NCI-H748 (cell line): ENCODE results near the gene PICK1.
"Not testable (repeated sequence)": the region's sequence is repeated elsewhere in the genome, so short reads cannot be mapped to it uniquely, and the experiment has no call there.

Experiments used
- DNase-seq: peaks from one replicate; lab custom pipeline; 2025; ENCODE audit not compliant: unreplicated experiment; lab: John Stamatoyannopoulos, UW

PICK1 gene

DNA sequence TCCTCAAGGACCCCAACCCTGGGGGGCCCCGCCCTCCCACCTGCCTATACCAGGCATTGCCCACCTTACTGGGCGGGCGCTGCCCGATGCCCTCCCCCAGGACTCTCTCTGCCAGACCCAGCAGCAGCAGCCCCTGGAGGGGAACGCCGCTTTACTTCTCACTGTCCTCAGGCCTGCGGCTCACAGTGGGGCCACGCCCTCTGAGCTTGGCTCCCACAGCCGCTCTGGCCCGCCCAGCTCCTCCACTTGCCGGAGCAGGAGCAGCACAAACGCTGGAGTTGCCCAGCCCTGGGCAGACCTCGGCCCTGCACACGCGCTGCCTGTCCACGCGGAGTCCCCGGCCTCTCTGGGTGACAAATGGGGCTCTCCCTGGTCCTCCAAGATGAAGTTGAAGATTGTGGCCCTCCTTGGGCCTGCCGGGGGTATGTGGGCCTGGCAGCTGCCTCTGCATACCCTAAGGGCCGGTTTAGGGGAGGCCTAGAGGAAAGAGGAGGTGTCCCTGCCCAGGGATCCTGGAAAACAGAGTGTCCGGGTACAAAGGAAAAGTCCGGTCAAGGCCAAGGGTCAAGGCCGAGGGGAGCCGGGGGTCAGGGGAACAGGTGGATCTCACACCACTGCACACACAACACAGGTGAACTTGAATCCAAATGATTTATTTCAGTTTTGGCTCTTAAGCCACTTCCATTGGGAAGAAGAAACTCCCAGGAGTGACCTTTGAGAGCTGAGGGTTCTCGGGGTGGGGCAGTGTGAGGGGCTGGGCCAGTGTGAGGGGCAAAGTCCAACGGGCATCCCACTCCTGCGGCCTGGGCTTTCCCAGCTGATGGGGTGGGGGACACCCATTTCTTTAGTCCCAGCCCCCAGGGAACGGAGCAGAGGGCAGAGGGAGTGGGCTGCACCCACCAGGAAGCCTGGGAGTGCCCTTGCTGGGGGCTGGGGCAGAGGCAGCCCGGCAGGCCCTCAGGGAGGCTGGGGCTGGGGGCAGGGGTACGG, 54.0 kb downstream of the PICK1 start:
- DNase-seq = no peak

DNA sequence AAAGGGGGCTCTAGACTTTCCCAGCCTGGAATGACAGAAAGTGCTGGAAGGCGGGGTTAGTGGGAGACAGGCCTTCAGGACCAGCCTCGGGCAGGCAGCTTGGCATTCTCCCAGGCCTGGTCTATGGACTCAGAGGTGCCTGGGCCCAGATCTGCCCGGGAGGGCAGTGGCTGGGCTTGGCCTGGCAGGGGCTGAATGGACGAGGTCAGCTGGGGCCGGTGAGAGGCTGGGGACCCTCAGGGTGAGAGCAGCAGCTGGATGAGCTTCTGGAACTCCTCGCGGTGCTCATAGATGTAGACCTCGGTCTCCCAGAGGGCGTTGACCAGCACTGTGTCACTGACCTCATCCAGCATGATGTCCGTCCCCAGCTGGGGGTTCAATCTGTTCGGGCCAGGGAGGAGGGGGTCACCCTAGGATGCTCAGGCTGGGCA, 54.7 kb downstream of the PICK1 start:
- DNase-seq = no peak

DNA sequence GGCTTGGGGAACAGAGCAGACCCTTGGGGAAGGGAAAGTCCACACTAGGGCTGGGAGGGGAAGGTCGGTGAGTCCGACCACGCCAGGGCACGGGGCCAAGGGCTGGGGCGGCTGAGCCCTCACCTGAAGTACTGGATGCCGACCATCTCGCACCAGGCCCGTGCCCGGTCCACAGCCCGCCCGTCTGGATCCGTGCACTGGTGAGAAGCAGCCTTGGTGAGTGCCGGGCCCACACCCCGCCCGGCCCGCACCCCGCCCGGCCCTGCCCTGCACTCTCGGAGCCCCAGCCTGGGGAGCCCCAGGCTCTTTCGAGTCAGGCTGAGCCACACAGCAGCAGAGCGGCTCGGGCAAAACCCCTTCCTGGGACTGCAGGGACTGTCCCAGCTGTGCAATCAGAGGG, 55.2 kb downstream of the PICK1 start:
- DNase-seq = no peak

GRCh38 chr22:38114484-38115398, 57.5 kb downstream of the PICK1 start:
- peak; percentile 58 for DNase-seq

DNA sequence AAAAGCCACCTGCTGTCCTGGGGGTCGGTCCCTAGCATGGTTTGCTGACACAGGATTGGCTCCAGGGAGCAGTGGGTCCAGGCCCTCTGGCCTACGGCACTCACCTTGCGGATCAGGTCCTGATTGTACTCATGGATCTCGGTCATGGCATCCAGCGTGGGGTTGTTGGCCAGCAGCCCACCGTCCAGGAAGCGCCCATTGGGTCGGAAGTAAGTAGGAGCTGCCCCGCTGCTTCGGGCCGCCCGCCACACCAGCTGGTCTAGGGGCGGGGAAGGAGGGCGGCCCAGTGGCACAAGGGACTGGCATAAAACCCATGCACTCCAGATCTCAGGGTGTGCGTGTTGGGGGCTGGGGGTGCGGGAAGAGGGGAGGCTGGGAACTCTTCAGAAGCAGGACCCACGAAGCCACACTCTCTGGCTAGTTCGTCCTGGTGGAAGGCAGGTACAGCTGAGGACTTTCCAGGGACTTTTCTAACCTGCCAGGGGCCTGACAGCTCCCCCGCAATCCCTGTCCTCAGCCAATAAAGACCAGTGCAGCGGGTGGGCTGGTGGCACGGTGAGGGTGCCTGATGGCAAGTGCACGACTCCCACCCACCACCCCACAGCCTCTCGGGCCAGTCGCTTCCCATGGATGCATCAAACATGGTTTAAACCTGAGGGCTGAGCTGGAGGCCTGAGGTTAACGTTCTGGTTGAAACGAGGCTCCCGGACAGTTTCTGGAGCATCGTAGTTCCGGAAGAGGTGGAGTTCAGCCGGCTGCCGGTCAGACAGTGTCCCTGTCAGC, 58.4 kb downstream of the PICK1 start:
- DNase-seq = no peak

DNA sequence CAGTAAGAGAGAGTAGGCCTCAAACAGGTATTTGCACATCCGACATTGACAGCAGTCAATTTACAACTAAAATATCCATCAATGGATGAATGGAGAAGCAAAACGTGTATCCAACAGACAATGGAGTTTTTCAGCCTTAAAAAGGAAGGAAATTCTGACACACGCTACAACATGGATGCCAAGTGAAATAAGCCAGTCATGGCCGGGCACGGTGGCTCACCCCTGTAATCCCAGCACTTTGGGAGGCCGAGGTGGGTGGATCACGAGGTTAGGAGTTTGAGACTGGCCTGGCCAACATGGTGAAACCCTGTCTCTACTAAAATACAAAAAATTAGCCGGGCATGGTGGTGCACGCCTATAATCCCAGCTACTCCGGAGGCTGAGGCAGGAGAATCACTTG, 60.4 kb downstream of the PICK1 start:
- DNase-seq = not testable (repeated sequence)

- DNase-seq = no peak
Observed at GRCh38 chr22:38118182-38118581, 61.0 kb downstream of the PICK1 start.

DNA sequence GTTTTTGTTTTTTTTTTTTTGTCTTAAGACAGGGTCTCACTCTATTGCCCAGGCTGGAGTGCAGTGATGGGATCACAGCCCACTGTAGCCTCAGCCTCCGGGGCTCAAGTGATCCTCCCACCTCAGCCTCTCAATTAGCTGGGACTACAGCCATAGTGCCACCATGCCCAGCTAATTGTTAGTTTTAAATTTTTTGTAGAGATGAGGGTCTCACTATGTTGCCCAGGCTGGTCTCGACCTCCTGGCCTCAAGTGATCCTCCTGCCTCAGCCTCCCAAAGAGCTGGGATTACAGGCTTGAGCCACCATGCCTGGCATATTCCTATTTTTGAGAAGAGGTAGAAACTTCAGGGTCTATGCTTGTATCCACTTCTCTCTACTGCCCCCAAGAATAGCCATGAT, 61.5 kb downstream of the PICK1 start:
- not testable (repeated sequence) for DNase-seq

- DNase-seq = no peak
Observed at GRCh38 chr22:38120359-38121110, 63.3 kb downstream of the PICK1 start.

DNA sequence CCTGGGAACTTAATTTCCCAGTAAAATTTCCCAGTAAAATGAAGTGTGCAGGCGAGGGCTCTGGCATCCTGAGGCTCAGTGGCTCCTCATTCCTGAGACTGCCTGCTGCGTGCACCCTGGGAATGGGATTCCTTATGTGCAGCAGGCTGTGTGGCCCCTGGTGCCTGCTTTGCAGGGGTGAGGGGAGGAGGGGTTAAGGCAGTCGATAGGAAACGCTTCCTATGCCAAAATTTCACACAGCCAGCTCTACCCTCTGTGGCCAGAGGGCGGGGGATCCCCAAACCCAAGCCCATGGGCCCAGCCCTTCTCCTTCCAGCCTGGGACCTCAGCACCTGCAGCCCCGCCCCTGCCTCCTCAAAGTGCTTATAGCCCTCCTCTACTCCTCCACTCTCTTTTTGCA, 65.4 kb downstream of the PICK1 start:
- no peak for DNase-seq

DNA sequence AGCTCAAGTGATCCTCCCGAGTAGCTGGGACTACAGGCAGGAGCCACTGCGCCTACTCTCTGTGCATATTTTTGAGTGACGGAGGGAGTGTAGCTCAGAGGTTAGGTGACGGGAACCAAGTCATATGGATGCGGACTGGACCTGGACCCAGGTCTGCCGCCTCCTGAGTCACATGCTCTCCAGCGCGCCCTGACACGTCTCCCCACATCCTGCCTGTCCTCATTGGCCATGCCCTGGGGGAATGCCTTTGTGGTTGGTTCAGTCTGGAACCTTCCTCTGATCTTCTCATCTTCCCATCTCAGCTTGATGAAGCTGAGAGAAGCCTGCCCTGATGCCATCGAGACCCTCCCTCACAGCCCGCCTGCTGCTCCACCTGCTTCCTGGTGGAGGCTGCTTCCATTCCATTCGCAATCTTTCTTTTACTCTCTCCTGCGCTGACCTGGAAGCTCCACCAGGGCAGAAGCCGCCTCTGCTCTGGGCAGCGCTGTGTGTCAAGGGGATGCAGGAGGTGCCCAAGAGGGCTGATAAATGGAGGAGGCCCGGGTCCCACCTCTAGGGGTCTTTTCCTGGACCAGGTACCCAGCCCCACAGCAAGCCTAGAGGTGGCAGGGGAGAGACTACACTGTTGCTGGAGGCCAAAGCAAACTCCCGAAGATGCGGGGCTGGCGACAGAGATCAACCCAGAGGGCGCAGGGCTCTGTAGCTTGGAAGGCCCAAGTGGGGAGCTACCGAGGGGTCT, 67.2 kb downstream of the PICK1 start:
- no peak for DNase-seq

- DNase-seq = no peak
Observed at GRCh38 chr22:38125038-38125610, 67.9 kb downstream of the PICK1 start.
